K562 (cell line): ENCODE results near the gene INPP5E. TPM values are rescaled to one million over a fixed set of nuclear protein-coding genes. Genes with fewer than 3 reads are reported as not detected.

Experiments
- ATAC-seq: fragments of 200-7000 bp; cut with Tn5 transposase; 3 replicates; pipeline ENCODE4 v1.9.1; 2020; ENCODE audit warnings: moderate library complexity
- BruUV-seq: library from RNA; stranded (reverse); fragments of 400-500 nt; replicated peaks from 2 replicates; lab custom pipeline; 2021; lab: Mats Ljungman, UMichigan
- CTCF ChIA-PET: fragments of 300-600 bp; formaldehyde crosslinking; extraction: SDS; loops from one replicate; lab custom pipeline; 2021; ENCODE audit warnings: low intra/inter-chr PET ratio; lab: Yijun Ruan, JAX
- POLR2A ChIA-PET: fragments of 300-600, 350-650 bp; sonication (Branson Sonifier 250); formaldehyde crosslinking; extraction: SDS; loops from one replicate; lab custom pipeline; 2021; ENCODE audit warnings: antibody characterized with exemption, inconsistent platforms; lab: Yijun Ruan, JAX
- DNase-seq, 4 experiments: peaks; one replicate each; pipeline versions ENCODE4 v3.0.0 to v3.0.0-alpha.2; 2011 to 2018; ENCODE audit warnings: low spot score in 3 of 4, mixed read lengths in 3 of 4; ENCODE audit errors: extremely low read depth in 1 of 4
- FAIRE-seq: peaks from 2 replicates; lab custom pipeline; 2011; peaks lifted over from hg19 to GRCh38; lab: Jason Lieb, UNC
- H2AFZ ChIP-seq: 2 replicates; pipeline ENCODE4 v1.6.0; 2011; ENCODE audit warnings: low read depth, low read length, control low read depth, inconsistent platforms
- H3K27ac ChIP-seq: fragments of 200-600 bp; 3 replicates; pipeline ENCODE4 v1.8.0; 2011; ENCODE audit warnings: low read depth, mild to moderate bottlenecking, control low read depth, inconsistent platforms, low read length, moderate library complexity, mixed read lengths; ENCODE audit errors: extremely low read depth
- H3K27me3 ChIP-seq, 2 experiments: fragments of 300-600 bp in 1 of 2; 2 replicates in 1 of 2; 3 replicates in 1 of 2; pipeline versions ENCODE4 v1.6.0 to v1.8.0; 2011; ENCODE audit warnings: inconsistent platforms in 2 of 2, low read length in 2 of 2, mild to moderate bottlenecking in 1 of 2, mixed read lengths in 1 of 2, moderate library complexity in 1 of 2; ENCODE audit not compliant: control insufficient read depth in 2 of 2, insufficient read depth in 2 of 2
- H3K36me3 ChIP-seq: fragments of 300-600 bp; 3 replicates; pipeline ENCODE4 v1.8.0; 2011; ENCODE audit warnings: mild to moderate bottlenecking, low read length, inconsistent platforms; ENCODE audit not compliant: control insufficient read depth, insufficient read depth
- H3K4me1 ChIP-seq, 2 experiments: fragments of 200-600 bp in 1 of 2; replicated peaks in 1 of 2; 2 replicates in 1 of 2; 3 replicates in 1 of 2; pipeline versions ENCODE4 v1.5.1 to v1.8.0; 2011; ENCODE audit warnings: inconsistent platforms in 2 of 2, low read length in 2 of 2, mild to moderate bottlenecking in 1 of 2, mixed read lengths in 1 of 2, moderate library complexity in 1 of 2; ENCODE audit not compliant: control insufficient read depth in 2 of 2, insufficient read depth in 2 of 2
- H3K4me2 ChIP-seq: 2 replicates; pipeline ENCODE4 v1.6.1; 2011; ENCODE audit warnings: low read length, control low read depth, inconsistent platforms, mixed read lengths; ENCODE audit not compliant: insufficient read depth
- H3K4me3 ChIP-seq: fragments of 200-600 bp; sonication (generic), shearing (Covaris generic); 2 replicates; pipeline ENCODE4 v1.5.1; 2016; ENCODE audit warnings: control low read depth, inconsistent platforms
- H3K79me2 ChIP-seq: fragments of 200-600 bp; 3 replicates; pipeline ENCODE4 v1.8.0; 2011; ENCODE audit warnings: low read length, inconsistent platforms; ENCODE audit not compliant: control insufficient read depth, insufficient read depth
- H3K9ac ChIP-seq, 2 experiments: 2 replicates each; pipeline versions ENCODE4 v1.6.0 to v1.6.1; 2011; ENCODE audit warnings: low read depth in 2 of 2, low read length in 2 of 2, control low read depth in 1 of 2, inconsistent platforms in 1 of 2, mild to moderate bottlenecking in 1 of 2, mixed read lengths in 1 of 2; ENCODE audit not compliant: insufficient read depth in 1 of 2
- H3K9me1 ChIP-seq: one replicate; pipeline ENCODE4 v1.6.0; 2011; ENCODE audit warnings: inconsistent platforms, mild to moderate bottlenecking, low read length, moderate library complexity; ENCODE audit not compliant: control insufficient read depth, insufficient read depth
- H3K9me3 ChIP-seq: replicated peaks from 2 replicates; pipeline ENCODE4 v1.5.1; 2011; ENCODE audit warnings: low read depth, low read length, inconsistent platforms; ENCODE audit not compliant: control insufficient read depth, insufficient read depth
- H4K20me1 ChIP-seq: replicated peaks from 2 replicates; pipeline ENCODE4 v1.6.1; 2011; ENCODE audit warnings: low read length, inconsistent platforms, mixed read lengths; ENCODE audit not compliant: control insufficient read depth, insufficient read depth
- E2F3 ChIP-seq: fragments of 250-450 bp; sonication (Bioruptor Pico); IDR thresholded peaks from 2 replicates; pipeline ENCODE4 v1.4.0; 2020; ENCODE audit warnings: mild to moderate bottlenecking
- MCM3 ChIP-seq: fragments of 450-650 bp; IDR thresholded peaks from 2 replicates; pipeline ENCODE4 v1.6.1; 2016
- NR2C2 ChIP-seq, 2 experiments: fragments of 200-800 bp in 1 of 2; sonication (Bioruptor generic) in 1 of 2; sonication (generic) in 1 of 2; formaldehyde crosslinking in 1 of 2; IDR thresholded peaks; 2 replicates each; pipeline versions ENCODE4 v1.6.1 to v1.8.0; 2016 to 2022; ENCODE audit warnings: mild to moderate bottlenecking in 1 of 2, missing compliant biosample characterization in 1 of 2, missing genetic modification characterization in 1 of 2, missing genetic modification reagents in 1 of 2
- NRF1 ChIP-seq, 2 experiments: fragments of 450-650 bp; IDR thresholded peaks in 1 of 2; conservative IDR thresholded peaks in 1 of 2; 2 replicates each; pipeline ENCODE4 v1.6.1; 2014; ENCODE audit warnings: mild to moderate bottlenecking in 2 of 2
- PHTF2 ChIP-seq: fragments of 250-450 bp; sonication (Bioruptor Pico); IDR thresholded peaks from 2 replicates; pipeline ENCODE4 v1.5.0; 2021; ENCODE audit warnings: mild to moderate bottlenecking
- RERE ChIP-seq: sonication (generic); formaldehyde crosslinking; IDR thresholded peaks from 2 replicates; pipeline ENCODE4 v1.8.0; 2023; ENCODE audit warnings: missing genetic modification reagents, mild to moderate bottlenecking, borderline replicate concordance
- ZNF445 ChIP-seq: fragments of 250-450 bp; sonication (Bioruptor Pico); IDR thresholded peaks from 2 replicates; pipeline ENCODE4 v1.4.0; 2020; ENCODE audit warnings: low read depth, mild to moderate bottlenecking, moderate library complexity
- ZNF778 ChIP-seq: fragments of 450-650 bp; formaldehyde crosslinking; IDR thresholded peaks from 2 replicates; pipeline ENCODE4 v1.4.0; 2020; ENCODE audit warnings: mild to moderate bottlenecking, moderate library complexity
- WGBS: fragments of 100-300 bp; shearing (Covaris generic); methylation state at CpG from one replicate; pipeline ENCODE4 v1.1.6; 2016; ENCODE audit warnings: low coverage, mixed read lengths; ENCODE audit not compliant: insufficient coverage; ENCODE audit errors: missing lambda C conversion rate; 5-methylcytosine and 5-hydroxymethylcytosine counted together
- in situ Hi-C: fragments of 300-500 bp; cut with MboI; formaldehyde crosslinking; loops from 4 replicates; pipeline ENCODE4 v1.15.0; 2018; ENCODE audit warnings: inconsistent platforms, mixed read lengths
- intact Hi-C: fragments of 100-400 bp; cut with micrococcal nuclease; formaldehyde crosslinking; loops from 2 replicates; pipeline ENCODE4 v1.14.2; 2022
- polyA plus RNA-seq, 8 experiments: library from polyadenylated mRNA; depleted of rRNA in 4 of 8; stranded (reverse) in 5 of 8; unstranded in 3 of 8; fragments of >200 nt; fragmentation: Nextera tagmentation in 2 of 8; fragmentation: Illumina TruSeq in 1 of 8; extraction: Ambion mirVana in 2 of 8; extraction: Trizol in 1 of 8; gene quantifications; 2 replicates each; pipeline versions ENCODE4 v1.2.1 to v1.2.3, GENCODE V29; 2011 to 2014; ENCODE audit warnings: inconsistent platforms in 1 of 8, missing spikeins in 1 of 8
- total RNA-seq, 7 experiments: library from RNA; depleted of rRNA in 6 of 7; stranded (reverse); fragments of >200 nt in 6 of 7; fragmentation: Illumina TruSeq in 2 of 7; extraction: Trizol in 2 of 7; gene quantifications; 2 replicates each; pipeline versions ENCODE4 v1.2.1 to v1.2.3, GENCODE V29; 2011 to 2021; ENCODE audit warnings: low replicate concordance in 1 of 7

Gene INPP5E
- total and polyA plus RNA-seq, 9 of the 15 experiments (the other 6 are each of a cell fraction or from before 2014, with no cell fraction given), result 0.38 to 17.4 (median 4.9) TPM

GRCh38 chr9:136443087-136443486 lies 3.4 kb upstream of the INPP5E start:
- TF ChIP-seq RERE (CRISPR knock-in tag) (no peak), MCM3 (no peak), NR2C2 (CRISPR knock-in tag; IDR thresholded peaks at IDR 0.05) (no peak), NR2C2 (tag; IDR thresholded peaks at IDR 0.05) (no peak), ZNF778 (CRISPR knock-in tag) (no peak), E2F3 (CRISPR knock-in tag) (no peak), PHTF2 (CRISPR knock-in tag) (no peak), ZNF445 (no peak), NRF1 (conservative IDR thresholded peaks at IDR 0.05 in 1 of 2, IDR thresholded peaks at IDR 0.05 in 1 of 2) (no peak)
- no peak overlapping the region for H2AFZ ChIP-seq
- FAIRE-seq, result no peak
- no TSS peak for BruUV-seq
- in situ Hi-C loops (no loop called here), intact Hi-C loops (no loop called here)
- DNase-seq, result no peak
- no peak overlapping the region for H3K27ac ChIP-seq
- peaks cover 15% of the 10 kb centered on the region for H3K79me2 ChIP-seq
- H3K9me3 ChIP-seq, result no peaks in the 10 kb centered on the region
- no peak for ATAC-seq
- peaks cover 6 to 29% of the 10 kb centered on the region in 2 experiments; a peak in 4 of 5 replicates for H3K4me1 ChIP-seq
- H3K4me3 ChIP-seq, result no peak overlapping the region
- ChIA-PET CTCF (no interaction called here), POLR2A (interaction anchor here (0.6 to 1.9 kb wide), 8 partner anchors 9 to 221 kb away, joined by 3 to 8 read pairs (median 4); no protein-coding TSS in a partner anchor)
- H3K36me3 ChIP-seq, result peaks cover 75% of the 10 kb centered on the region
- no peaks in the 10 kb centered on the region for H3K27me3 ChIP-seq
- H4K20me1 ChIP-seq, result peaks cover 19% of the 10 kb centered on the region
- H3K9me1 ChIP-seq, result peaks cover 11% of the 10 kb centered on the region
- H3K4me2 ChIP-seq, result no peak overlapping the region
- H3K9ac ChIP-seq, result no peak overlapping the region; a peak in 1 of 4 replicates
- WGBS, result 98% methylated on average over 14 of the region's 15 CpGs
